ENCODE measurements around the gene SDK1.

The SDK1 gene

DNA sequence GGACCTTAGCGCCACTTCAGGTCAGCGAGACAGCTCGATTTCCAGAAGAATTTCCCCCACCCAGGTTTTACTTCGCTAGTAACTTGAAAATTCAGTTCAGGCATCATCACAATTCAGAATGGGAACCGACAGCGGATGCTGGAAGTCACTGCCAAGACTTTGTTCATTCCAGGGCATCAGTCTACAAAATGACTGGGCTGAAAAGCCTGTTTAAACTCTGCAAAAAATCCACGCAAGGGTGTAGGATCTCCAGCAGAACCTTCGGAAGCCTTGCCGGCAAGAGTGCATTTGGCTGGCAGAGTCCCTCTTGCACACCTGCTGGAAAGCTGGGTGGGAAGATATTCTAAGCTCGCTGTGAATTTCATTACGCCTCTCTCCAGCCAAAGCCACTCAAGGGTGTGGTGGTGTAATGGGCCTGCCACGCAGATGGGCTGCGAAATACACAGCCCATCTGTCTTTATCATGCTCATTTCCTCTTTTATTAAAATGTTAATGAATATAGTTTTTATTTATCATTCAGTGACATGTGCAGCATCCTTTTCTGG lies 709.1 kb downstream of the SDK1 start:
- Histone ChIP-seq H3K4me1 (ENCODE audit: control insufficient read depth, low read length) (no peaks in the 10 kb centered on the region), H4K20me1 (ENCODE audit: control insufficient read depth, insufficient read depth, low read depth, low read length) (no peaks in the 10 kb centered on the region), H3F3A (ENCODE audit: control insufficient read depth, insufficient read depth) (no peaks in the 10 kb centered on the region), H3K9me2 (replicated peaks; ENCODE audit: control insufficient read depth, low read length) (no peaks in the 10 kb centered on the region), H3K27me3 (ENCODE audit: control insufficient read depth, low read length) (no peaks in the 10 kb centered on the region), H3K79me2 (ENCODE audit: control insufficient read depth, low read length) (no peaks in the 10 kb centered on the region), H3K36me3 (ENCODE audit: control insufficient read depth, low read length) (no peaks in the 10 kb centered on the region), H3K9me3 (ENCODE audit: control insufficient read depth, insufficient read depth, low read length) (no peaks in the 10 kb centered on the region), H3K27ac (ENCODE audit: low read depth, low read length) (no peak overlapping the region), H3K4me2 (ENCODE audit: low read length) (no peak overlapping the region), H3K4me3 (ENCODE audit: low read length) (no peak overlapping the region)
- TF ChIP-seq EZH2phosphoT487 (IDR thresholded peaks at IDR 0.05; ENCODE audit: borderline replicate concordance, low read length): no peak
- TF ChIP-seq, protein P1, sequence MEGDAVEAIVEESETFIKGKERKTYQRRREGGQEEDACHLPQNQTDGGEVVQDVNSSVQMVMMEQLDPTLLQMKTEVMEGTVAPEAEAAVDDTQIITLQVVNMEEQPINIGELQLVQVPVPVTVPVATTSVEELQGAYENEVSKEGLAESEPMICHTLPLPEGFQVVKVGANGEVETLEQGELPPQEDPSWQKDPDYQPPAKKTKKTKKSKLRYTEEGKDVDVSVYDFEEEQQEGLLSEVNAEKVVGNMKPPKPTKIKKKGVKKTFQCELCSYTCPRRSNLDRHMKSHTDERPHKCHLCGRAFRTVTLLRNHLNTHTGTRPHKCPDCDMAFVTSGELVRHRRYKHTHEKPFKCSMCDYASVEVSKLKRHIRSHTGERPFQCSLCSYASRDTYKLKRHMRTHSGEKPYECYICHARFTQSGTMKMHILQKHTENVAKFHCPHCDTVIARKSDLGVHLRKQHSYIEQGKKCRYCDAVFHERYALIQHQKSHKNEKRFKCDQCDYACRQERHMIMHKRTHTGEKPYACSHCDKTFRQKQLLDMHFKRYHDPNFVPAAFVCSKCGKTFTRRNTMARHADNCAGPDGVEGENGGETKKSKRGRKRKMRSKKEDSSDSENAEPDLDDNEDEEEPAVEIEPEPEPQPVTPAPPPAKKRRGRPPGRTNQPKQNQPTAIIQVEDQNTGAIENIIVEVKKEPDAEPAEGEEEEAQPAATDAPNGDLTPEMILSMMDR (IDR thresholded peaks at IDR 0.05; ENCODE audit: low read depth, low read length, poor library complexity, severe bottlenecking): no peak

DNA sequence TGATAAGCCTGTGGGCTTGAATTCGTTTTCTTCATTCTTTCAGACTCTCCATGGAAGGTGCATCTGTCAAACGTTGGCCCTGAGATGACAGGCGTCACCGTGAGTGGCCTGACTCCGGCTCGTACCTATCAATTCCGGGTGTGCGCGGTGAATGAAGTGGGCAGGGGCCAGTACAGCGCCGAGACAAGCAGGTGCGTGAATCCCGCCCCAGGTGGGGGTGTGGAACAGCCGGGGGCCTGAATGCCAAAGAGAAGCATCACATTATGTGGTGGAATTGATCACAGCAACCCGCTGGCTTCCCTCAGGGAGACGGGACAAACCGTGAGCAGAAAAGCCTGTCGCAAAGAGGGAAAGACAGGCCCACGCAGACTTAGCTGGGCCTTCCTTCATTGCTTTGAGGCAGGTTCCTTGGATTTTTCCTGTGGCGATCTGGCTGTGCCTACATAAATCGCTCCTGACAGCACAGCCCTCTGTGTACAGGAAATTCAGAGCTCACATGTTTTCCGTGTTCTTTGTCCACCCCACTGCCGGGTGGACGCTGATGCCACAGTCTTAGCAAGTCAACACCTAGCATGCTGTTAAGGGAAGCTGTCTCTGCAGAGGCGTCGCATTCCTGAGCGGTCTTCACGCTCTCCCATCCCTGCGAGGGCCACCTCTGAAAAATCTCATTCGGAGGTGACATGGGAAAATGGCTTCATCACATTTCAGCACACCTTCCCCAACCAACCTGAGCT lies 710.0 kb downstream of the SDK1 start:
- Histone ChIP-seq H3K4me2 (ENCODE audit: low read length) (no peak overlapping the region), H3K27me3 (ENCODE audit: control insufficient read depth, low read length) (no peaks in the 10 kb centered on the region), H3K36me3 (ENCODE audit: control insufficient read depth, low read length) (no peaks in the 10 kb centered on the region), H3K4me3 (ENCODE audit: low read length) (no peak overlapping the region), H3K4me1 (ENCODE audit: control insufficient read depth, low read length) (no peaks in the 10 kb centered on the region), H3K27ac (ENCODE audit: low read depth, low read length) (no peak overlapping the region), H3K9me3 (ENCODE audit: control insufficient read depth, insufficient read depth, low read length) (no peaks in the 10 kb centered on the region), H4K20me1 (ENCODE audit: control insufficient read depth, insufficient read depth, low read depth, low read length) (no peaks in the 10 kb centered on the region), H3F3A (ENCODE audit: control insufficient read depth, insufficient read depth) (no peaks in the 10 kb centered on the region), H3K79me2 (ENCODE audit: control insufficient read depth, low read length) (no peaks in the 10 kb centered on the region), H3K9me2 (replicated peaks; ENCODE audit: control insufficient read depth, low read length) (no peaks in the 10 kb centered on the region)
- TF ChIP-seq, protein P1 (IDR thresholded peaks at IDR 0.05; ENCODE audit: low read depth, low read length, poor library complexity, severe bottlenecking): no peak
- TF ChIP-seq EZH2phosphoT487 (IDR thresholded peaks at IDR 0.05; ENCODE audit: borderline replicate concordance, low read length): no peak

DNA sequence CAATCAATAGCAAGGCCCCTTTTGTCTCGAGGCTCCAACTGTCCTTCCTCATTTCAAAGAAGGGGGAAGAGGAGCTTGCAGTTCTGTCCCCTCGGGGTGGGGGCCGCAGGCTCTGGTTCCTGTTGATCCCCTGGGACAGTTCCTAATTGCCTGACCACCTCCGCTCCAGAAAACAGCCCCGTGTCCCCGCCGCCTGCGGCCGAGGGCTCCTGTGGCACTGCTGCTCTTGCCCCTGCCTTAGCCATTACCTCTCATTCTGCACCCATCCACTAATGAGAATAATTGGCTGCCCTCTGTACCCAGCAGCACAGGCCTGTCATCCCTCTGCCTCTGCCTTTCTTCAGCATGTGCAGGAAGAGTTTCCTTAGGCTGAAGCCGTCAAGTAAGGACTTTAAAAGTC lies 712.7 kb downstream of the SDK1 start:
- TF ChIP-seq EZH2phosphoT487 (IDR thresholded peaks at IDR 0.05; ENCODE audit: borderline replicate concordance, low read length): no peak
- TF ChIP-seq, protein P1 (IDR thresholded peaks at IDR 0.05; ENCODE audit: low read depth, low read length, poor library complexity, severe bottlenecking): no peak
- Histone ChIP-seq H3K4me3 (ENCODE audit: low read length) (no peak overlapping the region), H3F3A (ENCODE audit: control insufficient read depth, insufficient read depth) (no peaks in the 10 kb centered on the region), H3K4me1 (ENCODE audit: control insufficient read depth, low read length) (no peaks in the 10 kb centered on the region), H4K20me1 (ENCODE audit: control insufficient read depth, insufficient read depth, low read depth, low read length) (no peaks in the 10 kb centered on the region), H3K9me2 (replicated peaks; ENCODE audit: control insufficient read depth, low read length) (no peaks in the 10 kb centered on the region), H3K9me3 (ENCODE audit: control insufficient read depth, insufficient read depth, low read length) (peaks cover 9% of the 10 kb centered on the region; the same call in 1 of the 2 replicates), H3K79me2 (ENCODE audit: control insufficient read depth, low read length) (no peaks in the 10 kb centered on the region), H3K36me3 (ENCODE audit: control insufficient read depth, low read length) (no peaks in the 10 kb centered on the region), H3K27me3 (ENCODE audit: control insufficient read depth, low read length) (no peaks in the 10 kb centered on the region), H3K27ac (ENCODE audit: low read depth, low read length) (no peak overlapping the region), H3K4me2 (ENCODE audit: low read length) (no peak overlapping the region)

Data from DOHH2 (cell line).